H9 (cell line): ENCODE measurements around the gene EEF1G. TPM values are rescaled to one million over a fixed set of nuclear protein-coding genes. Genes with fewer than 3 reads are reported as not detected.
A peak's percentile ranks its signal among the peaks of the same experiment; 100 is the strongest.
"Not testable (repeated sequence)": the region's sequence is repeated elsewhere in the genome, so short reads cannot be mapped to it uniquely, and the experiment has no call there.

Source experiments
- DNase-seq: peaks from one replicate; pipeline ENCODE4 v3.0.0-alpha.2; 2017
- H2AFZ ChIP-seq: one replicate; pipeline ENCODE4 v1.6.1; 2013; ENCODE audit warnings: mild to moderate bottlenecking, low read length, control low read depth, moderate library complexity
- H2AK5ac ChIP-seq: 2 replicates; pipeline ENCODE4 v1.6.1; 2013; ENCODE audit warnings: low read length, control low read depth, mixed read lengths; ENCODE audit not compliant: insufficient read length
- H2BK120ac ChIP-seq: one replicate; pipeline ENCODE4 v1.6.1; 2013; ENCODE audit warnings: low read depth, mild to moderate bottlenecking, low read length, control low read depth, inconsistent platforms; ENCODE audit not compliant: poor library complexity, severe bottlenecking
- H2BK12ac ChIP-seq: 2 replicates; pipeline ENCODE4 v1.6.1; 2013; ENCODE audit warnings: low read length, control low read depth, mixed read lengths, low read depth; ENCODE audit not compliant: insufficient read length
- H2BK15ac ChIP-seq: 2 replicates; pipeline ENCODE4 v1.6.1; 2013; ENCODE audit warnings: low read depth, low read length, control low read depth
- H2BK20ac ChIP-seq: one replicate; pipeline ENCODE4 v1.6.1; 2013; ENCODE audit warnings: low read depth, mild to moderate bottlenecking, low read length, control low read depth, inconsistent platforms; ENCODE audit not compliant: poor library complexity, severe bottlenecking
- H2BK5ac ChIP-seq: 2 replicates; pipeline ENCODE4 v1.6.1; 2013; ENCODE audit warnings: low read length, control low read depth, mixed read lengths; ENCODE audit not compliant: insufficient read length
- H3K14ac ChIP-seq: 2 replicates; pipeline ENCODE4 v1.6.1; 2013; ENCODE audit warnings: low read length, control low read depth; ENCODE audit not compliant: insufficient read depth
- H3K18ac ChIP-seq: 2 replicates; pipeline ENCODE4 v1.6.1; 2013; ENCODE audit warnings: low read depth, mild to moderate bottlenecking, mixed read lengths, low read length, control low read depth; ENCODE audit not compliant: insufficient read length
- H3K23ac ChIP-seq: 2 replicates; pipeline ENCODE4 v1.6.1; 2013; ENCODE audit warnings: low read length, control low read depth, mixed read lengths, low read depth; ENCODE audit not compliant: insufficient read length
- H3K23me2 ChIP-seq: 2 replicates; pipeline ENCODE4 v1.6.1; 2013; ENCODE audit warnings: low read depth, mild to moderate bottlenecking, mixed read lengths, low read length, control low read depth; ENCODE audit not compliant: insufficient read length, poor library complexity, severe bottlenecking
- H3K27ac ChIP-seq: 2 replicates; pipeline ENCODE4 v1.5.1; 2013; ENCODE audit warnings: low read length, control low read depth, mixed read lengths, low read depth; ENCODE audit not compliant: insufficient read length
- H3K27me3 ChIP-seq: 2 replicates; pipeline ENCODE4 v1.6.1; 2013; ENCODE audit warnings: low read length, control low read depth, inconsistent platforms; ENCODE audit not compliant: insufficient read depth
- H3K4ac ChIP-seq: 2 replicates; pipeline ENCODE4 v1.6.1; 2013; ENCODE audit warnings: low read depth, mild to moderate bottlenecking, control low read depth, inconsistent platforms, low read length, moderate library complexity
- H3K4me1 ChIP-seq: 2 replicates; pipeline ENCODE4 v1.6.1; 2013; ENCODE audit warnings: low read length, control low read depth, inconsistent platforms; ENCODE audit not compliant: insufficient read depth
- H3K4me2 ChIP-seq: 2 replicates; pipeline ENCODE4 v1.6.1; 2013; ENCODE audit warnings: low read length, control low read depth, mixed read lengths; ENCODE audit not compliant: insufficient read length, insufficient read depth
- H3K56ac ChIP-seq: 2 replicates; pipeline ENCODE4 v1.6.1; 2013; ENCODE audit warnings: low read depth, mild to moderate bottlenecking, mixed read lengths, low read length, control low read depth; ENCODE audit not compliant: insufficient read length
- H3K79me1 ChIP-seq: 2 replicates; pipeline ENCODE4 v1.6.1; 2013; ENCODE audit warnings: low read depth, mild to moderate bottlenecking, moderate library complexity, low read length, control low read depth, inconsistent platforms; ENCODE audit not compliant: insufficient read depth, poor library complexity, severe bottlenecking
- H3K79me2 ChIP-seq: 2 replicates; pipeline ENCODE4 v1.6.1; 2013; ENCODE audit warnings: low read length, control low read depth, inconsistent platforms; ENCODE audit not compliant: insufficient read depth
- H3K9ac ChIP-seq: 2 replicates; pipeline ENCODE4 v1.6.1; 2013; ENCODE audit warnings: low read length, control low read depth, mixed read lengths; ENCODE audit not compliant: insufficient read length; ENCODE audit errors: extremely low read depth
- H3K9me3 ChIP-seq: one replicate; pipeline ENCODE4 v1.6.1; 2013; ENCODE audit warnings: low read depth, low read length, inconsistent platforms; ENCODE audit not compliant: control insufficient read depth
- H3T11ph ChIP-seq: one replicate; pipeline ENCODE4 v1.6.1; 2013; ENCODE audit warnings: mild to moderate bottlenecking, low read length, control low read depth, inconsistent platforms
- H4K20me1 ChIP-seq: one replicate; pipeline ENCODE4 v1.6.1; 2013; ENCODE audit not compliant: control insufficient read depth, insufficient read length, insufficient read depth
- H4K5ac ChIP-seq: 2 replicates; pipeline ENCODE4 v1.6.1; 2013; ENCODE audit warnings: low read depth, mild to moderate bottlenecking, mixed read lengths, low read length, control low read depth; ENCODE audit not compliant: insufficient read length
- H4K8ac ChIP-seq: replicated peaks from 2 replicates; pipeline ENCODE4 v1.6.1; 2013; ENCODE audit warnings: low read length, control low read depth, mixed read lengths, low read depth; ENCODE audit not compliant: insufficient read length
- H4K91ac ChIP-seq: 2 replicates; pipeline ENCODE4 v1.6.1; 2013; ENCODE audit warnings: low read depth, mild to moderate bottlenecking, moderate library complexity, mixed read lengths, low read length, control low read depth; ENCODE audit not compliant: insufficient read length
- H3K27ac Mint-ChIP-seq, 3 experiments: 2 replicates in 2 of 3; 3 replicates in 1 of 3; pipeline ENCODE4 v1.8.0; 2020 to 2021; ENCODE audit warnings: mixed read lengths in 3 of 3, mild to moderate bottlenecking in 1 of 3, moderate library complexity in 1 of 3
- H3K27me3 Mint-ChIP-seq: 2 replicates; pipeline ENCODE4 v1.8.0; 2021; ENCODE audit warnings: low read depth, mild to moderate bottlenecking, moderate library complexity, mixed read lengths
- H3K36me3 Mint-ChIP-seq, 3 experiments: 2 replicates in 2 of 3; 3 replicates in 1 of 3; pipeline ENCODE4 v1.8.0; 2020 to 2021; ENCODE audit warnings: low read depth in 3 of 3, mixed read lengths in 3 of 3; ENCODE audit not compliant: insufficient read depth in 1 of 3
- H3K4me1 Mint-ChIP-seq, 2 experiments: 2 replicates each; pipeline ENCODE4 v1.8.0; 2020; ENCODE audit warnings: mixed read lengths in 2 of 2
- H3K4me3 Mint-ChIP-seq, 2 experiments: 2 replicates in 1 of 2; 3 replicates in 1 of 2; pipeline ENCODE4 v1.8.0; 2020 to 2021; ENCODE audit warnings: mild to moderate bottlenecking in 2 of 2, mixed read lengths in 2 of 2, moderate library complexity in 1 of 2
- H3K9me3 Mint-ChIP-seq, 2 experiments: 2 replicates in 1 of 2; 3 replicates in 1 of 2; pipeline ENCODE4 v1.8.0; 2020; ENCODE audit warnings: mild to moderate bottlenecking in 2 of 2, mixed read lengths in 2 of 2, moderate library complexity in 1 of 2
- CTCF ChIP-seq: fragments of 200-600 bp; sonication (generic); conservative IDR thresholded peaks from 3 replicates; pipeline ENCODE4 v1.8.0; 2021; ENCODE audit warnings: antibody characterized with exemption, mild to moderate bottlenecking
- WGBS: extraction: QIAGEN DNeasy Blood & Tissue Kit; methylation state at CpG from one replicate; pipeline ENCODE4 v1.1.7; 2013; ENCODE audit warnings: missing lambda C conversion rate, low lambda C conversion rate, mixed read lengths; ENCODE audit not compliant: insufficient read length; ENCODE audit errors: extremely low coverage; 5-methylcytosine and 5-hydroxymethylcytosine counted together
- total RNA-seq: library from RNA; stranded (reverse); gene quantifications from 2 replicates; pipeline ENCODE4 v1.2.1, GENCODE V29; 2021

EEF1G gene
- total RNA-seq, 1 experiment from 2014 or later: 1,790 TPM

DNA sequence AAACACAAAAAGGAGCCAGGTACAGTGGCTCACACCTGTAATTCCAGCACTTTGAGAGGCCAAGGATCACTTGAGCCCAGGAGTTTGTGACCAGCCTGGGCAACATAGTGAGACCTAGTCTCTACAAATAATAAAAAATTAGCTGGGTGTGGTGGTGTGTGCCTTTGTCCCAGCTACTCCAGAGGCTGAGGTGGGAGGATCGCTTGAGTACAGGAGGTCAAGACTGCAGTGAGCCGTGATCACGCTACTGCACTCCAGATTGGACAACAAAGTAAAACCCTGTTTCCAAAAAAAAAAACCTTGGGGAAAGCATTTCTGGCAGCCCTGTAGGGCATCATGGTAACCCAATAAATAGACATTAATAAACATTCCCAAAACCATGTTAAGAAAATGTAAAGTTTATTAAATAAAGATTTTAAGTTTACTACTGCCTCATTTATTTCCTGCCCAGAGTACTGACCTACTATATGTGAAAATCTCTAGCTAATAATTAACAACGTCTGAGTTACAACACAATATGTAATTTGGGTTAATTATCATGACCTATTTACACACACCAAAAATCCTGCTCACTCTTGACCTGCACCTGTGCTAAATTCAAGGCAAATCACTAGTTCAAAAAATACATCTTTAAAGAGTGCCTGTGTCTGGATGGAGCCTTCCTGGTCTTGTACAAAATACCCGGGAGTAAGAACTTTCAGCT lies 8.4 kb downstream of the EEF1G start:
- Histone ChIP-seq H4K91ac (no peak overlapping the region), H3T11ph (no peak overlapping the region), H2BK12ac (no peak overlapping the region), H2BK5ac (no peak overlapping the region), H3K27ac (no peak overlapping the region), H3K18ac (no peak overlapping the region), H3K23ac (no peak overlapping the region), H2BK120ac (no peak overlapping the region), H3K79me1 (no peaks in the 10 kb centered on the region), H4K8ac (no peak overlapping the region), H2AFZ (no peak overlapping the region), H3K23me2 (no peaks in the 10 kb centered on the region), H3K79me2 (peaks cover 3% of the 10 kb centered on the region; the same call in 1 of the 2 replicates), H4K5ac (no peak overlapping the region), H3K4me2 (no peak overlapping the region), H3K27me3 (no peaks in the 10 kb centered on the region), H2AK5ac (no peak overlapping the region), H3K56ac (no peak overlapping the region), H3K4ac (no peak overlapping the region), H3K4me1 (peaks cover 3% of the 10 kb centered on the region; the same call in 1 of the 2 replicates), H2BK20ac (no peak overlapping the region), H4K20me1 (no peaks in the 10 kb centered on the region), H3K9ac (no peak overlapping the region), H3K14ac (no peak overlapping the region), H2BK15ac (no peak overlapping the region), H3K9me3 (no peaks in the 10 kb centered on the region)
- Mint-ChIP-seq H3K27me3 (no peaks in the 10 kb centered on the region), H3K4me1 (peaks cover 32 to 35% of the 10 kb centered on the region in 2 experiments), H3K4me3 (no peak overlapping the region), H3K27ac (peak overlapping the region in 1 of 3 experiments; percentile 47; a peak in 2 of 7 replicates), H3K36me3 (peaks cover 57 to 94% (median 69%) of the 10 kb centered on the region in 3 experiments), H3K9me3 (no peaks in the 10 kb centered on the region)
- no peak for DNase-seq
- TF ChIP-seq CTCF: no peak
- no CpG with 5 or more reads among the region's 5 CpGs for WGBS

DNA sequence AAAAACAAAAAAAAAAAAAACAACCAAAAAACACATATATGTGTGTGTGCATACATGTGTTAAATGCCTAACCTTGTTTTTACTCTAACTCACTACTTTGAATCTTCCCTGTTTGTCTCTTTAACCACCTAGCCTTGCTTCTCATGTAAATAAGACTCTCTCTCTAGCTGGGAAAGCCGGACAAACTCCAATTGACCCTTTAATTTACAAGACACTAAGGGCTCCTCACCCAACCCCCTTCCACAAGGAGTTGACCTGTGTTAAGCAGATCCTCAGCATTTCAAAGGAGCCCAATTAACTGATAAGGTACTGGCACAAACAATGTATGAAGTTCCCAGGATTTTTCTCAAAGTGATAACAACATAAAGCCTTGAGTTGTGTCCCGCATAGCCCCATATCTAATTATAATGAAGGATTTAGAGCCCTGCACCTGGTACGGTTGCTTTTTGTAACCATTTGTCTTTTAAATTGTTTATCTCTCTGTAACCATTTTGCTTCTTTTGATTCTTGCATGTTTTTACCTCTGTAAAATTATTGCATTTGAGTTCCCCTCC lies 11.9 kb downstream of the EEF1G start:
- not testable (repeated sequence) for H3K79me2 ChIP-seq, H3T11ph ChIP-seq, H4K91ac ChIP-seq, H3K79me1 ChIP-seq, H2BK120ac ChIP-seq, H4K20me1 ChIP-seq, H3K27ac ChIP-seq, H2BK20ac ChIP-seq, H3K14ac ChIP-seq, H3K23me2 ChIP-seq, H3K9me3 ChIP-seq, H3K9ac ChIP-seq, H4K8ac ChIP-seq, H2AFZ ChIP-seq, H3K27me3 Mint-ChIP-seq, H2BK15ac ChIP-seq, H3K27me3 ChIP-seq, H3K4me2 ChIP-seq, H3K56ac ChIP-seq, H3K9me3 Mint-ChIP-seq, H3K23ac ChIP-seq, H2BK5ac ChIP-seq, H3K4me1 ChIP-seq, H3K4ac ChIP-seq, H4K5ac ChIP-seq, H3K18ac ChIP-seq, H2BK12ac ChIP-seq, H2AK5ac ChIP-seq
- H3K36me3 Mint-ChIP-seq: peaks cover 56 to 95% (median 70%) of the 10 kb centered on the region in 3 experiments
- no CpG with 5 or more reads among the region's 3 CpGs for WGBS
- peak overlapping the region; percentile 18 to 60 for H3K4me3 Mint-ChIP-seq
- peaks cover 50% of the 10 kb centered on the region in 2 experiments for H3K4me1 Mint-ChIP-seq
- peak; percentile 74 for DNase-seq
- H3K27ac Mint-ChIP-seq: peak overlapping the region; percentile 13 to 97 (median 87)
